H1 (cell line): Measurements from ENCODE around the gene PRUNE1. TPM values are rescaled to one million over a fixed set of nuclear protein-coding genes. Genes with fewer than 3 reads are reported as not detected.

ENCODE experiments used
- ATF2 ChIP-seq: IDR thresholded peaks from 2 replicates; pipeline ENCODE4 v1.6.1; 2012; ENCODE audit warnings: low read length, inconsistent platforms
- ATF3 ChIP-seq: IDR thresholded peaks from 2 replicates; pipeline ENCODE4 v1.6.1; 2011; ENCODE audit warnings: low read depth, mild to moderate bottlenecking, low read length; ENCODE audit not compliant: insufficient read depth
- BCL11A ChIP-seq, 2 experiments: IDR thresholded peaks; one replicate each; pipeline ENCODE4 v1.6.1; 2011; ENCODE audit warnings: low read depth in 2 of 2, low read length in 2 of 2, mild to moderate bottlenecking in 2 of 2
- BRCA1 ChIP-seq: IDR thresholded peaks from 2 replicates; pipeline ENCODE4 v1.6.1; 2012; ENCODE audit warnings: low read depth, low read length, improper control_type of control experiment
- CHD7 ChIP-seq: fragments of 300-600 bp; sonication (generic); IDR thresholded peaks from 2 replicates; pipeline ENCODE4 v1.7.1; 2012; ENCODE audit warnings: low read length, moderate library complexity, mild to moderate bottlenecking, inconsistent platforms; ENCODE audit not compliant: insufficient replicate concordance
- E2F6 ChIP-seq: IDR thresholded peaks from 2 replicates; pipeline ENCODE4 v1.6.1; 2012; ENCODE audit warnings: inconsistent platforms
- KDM1A ChIP-seq: fragments of 200-600, 300-600 bp; sonication (generic); IDR thresholded peaks from 2 replicates; pipeline ENCODE4 v1.7.1; 2016; ENCODE audit warnings: mild to moderate bottlenecking, low read length, borderline replicate concordance
- SIRT6 ChIP-seq: IDR thresholded peaks from one replicate; pipeline ENCODE4 v1.7.1; 2012; ENCODE audit warnings: low read length, inconsistent platforms
- TAF7 ChIP-seq: optimal IDR thresholded peaks from 2 replicates; pipeline ENCODE3; 2011; ENCODE audit warnings: low read depth, mild to moderate bottlenecking, inconsistent platforms, low read length, moderate library complexity, borderline replicate concordance
- polyA plus RNA-seq, 7 experiments: library from polyadenylated mRNA; depleted of rRNA in 3 of 7; stranded (reverse) in 5 of 7; unstranded in 2 of 7; fragments of >200 nt in 5 of 7; fragments of 200-250 nt in 2 of 7; gene quantifications; 1 replicate in 5 of 7; 2 replicates in 1 of 7; 4 replicates in 1 of 7; pipeline versions ENCODE4 v1.2.1 to v1.2.3, GENCODE V29; 2011 to 2013; ENCODE audit warnings: missing spikeins in 2 of 7, mixed read lengths in 2 of 7
- total RNA-seq: library from RNA; stranded (reverse); fragmentation: NEBNext Ultra II Directional; extraction: Animal tissue kit (Norgen Biotek cat#: 25700); gene quantifications from 2 replicates; pipeline ENCODE4 v1.2.1, GENCODE V29; 2021

The PRUNE1 gene
- total and polyA plus RNA-seq, 2 of the 8 experiments (the other 6 are each of a cell fraction or from before 2014, with no cell fraction given), result 32.8 to 54.2 TPM

- no peak for TF ChIP-seq E2F6
- no peak for TF ChIP-seq BCL11A (IDR thresholded peaks at IDR 0.05; ENCODE audit: low read depth in 2 of 2, low read length in 2 of 2)
- no peak for TF ChIP-seq BRCA1
- TF ChIP-seq ATF2, result no peak
- TF ChIP-seq SIRT6, result no peak
- no peak for TF ChIP-seq ATF3
- TF ChIP-seq KDM1A, result no peak
- no peak for TF ChIP-seq CHD7
- TF ChIP-seq TAF7, result no peak
Observed at GRCh38 chr1:151001602-151002001, 6.6 kb upstream of the PRUNE1 start (continued).
